HFF-Myc (cell line): ENCODE data around the gene PLIN3.
"Not testable (repeated sequence)": the region's sequence is repeated elsewhere in the genome, so short reads cannot be mapped to it uniquely, and the experiment has no call there.

Experiments
- DNase-seq: peaks from one replicate; pipeline ENCODE4 v3.0.0-alpha.2; 2011; ENCODE audit warnings: low read depth; ENCODE audit errors: extremely low read depth
- H3K4me3 ChIP-seq: replicated peaks from 2 replicates; pipeline ENCODE4 v1.5.1; 2011; ENCODE audit warnings: low read depth, mild to moderate bottlenecking, control low read depth, low read length
- CTCF ChIP-seq: IDR thresholded peaks from 2 replicates; pipeline ENCODE4 v1.5.1; 2012; ENCODE audit warnings: mild to moderate bottlenecking, low read depth, low read length, control low read depth; ENCODE audit errors: missing control alignments

Gene PLIN3

GRCh38 chr19:4839192-4839591 lies 28.3 kb downstream of the PLIN3 start:
- H3K4me3 ChIP-seq, result no peak overlapping the region
- TF ChIP-seq CTCF, result no peak
- no peak for DNase-seq

- DNase-seq, result no peak
- no peak overlapping the region for H3K4me3 ChIP-seq
- TF ChIP-seq CTCF, result no peak
Measured at GRCh38 chr19:4832776-4833175, 34.7 kb downstream of the PLIN3 start.

- not testable (repeated sequence) for DNase-seq
- H3K4me3 ChIP-seq, result peak overlapping the region; percentile 78
Measured at GRCh38 chr19:4831979-4832340, 35.5 kb downstream of the PLIN3 start.

GRCh38 chr19:4831304-4831978 lies 36.0 kb downstream of the PLIN3 start, which contains the start of gene TICAM1:
Gene TICAM1 (minus strand): TSS chr19:4831712. CDS start chr19:4818377, 13,335 bp downstream.
- no peak for TF ChIP-seq CTCF
- H3K4me3 ChIP-seq, result peak within 1 kb of the TSS; percentile 78
- DNase-seq, result no peak

- DNase-seq, result no peak
- peak overlapping the region; percentile 78 for H3K4me3 ChIP-seq
- no peak for TF ChIP-seq CTCF
Measured at GRCh38 chr19:4830768-4831265, 36.6 kb downstream of the PLIN3 start.

GRCh38 chr19:4830332-4830731 lies 37.1 kb downstream of the PLIN3 start:
- no peak for DNase-seq
- H3K4me3 ChIP-seq, result peak overlapping the region; percentile 78
- no peak for TF ChIP-seq CTCF

GRCh38 chr19:4829001-4829712 lies 38.3 kb downstream of the PLIN3 start:
- no peak for TF ChIP-seq CTCF
- H3K4me3 ChIP-seq, result no peak overlapping the region
- no peak for DNase-seq
